Vagina (tissue), 2 donors: ENCODE results near the gene CAMK2A. TPM values are rescaled to one million over a fixed set of nuclear protein-coding genes. Genes with fewer than 3 reads are reported as not detected.
A peak's percentile ranks its signal among the peaks of the same experiment; 100 is the strongest.

Source experiments
- DNase-seq, 2 donors: peaks; one replicate each; pipeline ENCODE4 v3.0.0-alpha.2; 2017; ENCODE audit errors: extremely low spot score in 2 of 2
- H3K27ac ChIP-seq: fragments of 200-600 bp; sonication (generic); one replicate; pipeline ENCODE4 v1.5.1; 2019
- H3K27me3 ChIP-seq: fragments of 200-600 bp; sonication (generic); one replicate; pipeline ENCODE4 v1.5.1; 2019
- H3K36me3 ChIP-seq, 2 donors: fragments of 200-600 bp; sonication (generic); one replicate each; pipeline ENCODE4 v1.5.1; 2017 to 2019
- H3K4me1 ChIP-seq: fragments of 200-600 bp; sonication (generic); one replicate; pipeline ENCODE4 v1.5.1; 2019
- H3K4me3 ChIP-seq, 2 donors: fragments of 200-600 bp; sonication (generic); 1 replicate in 1 of 2; 2 replicates in 1 of 2; pipeline ENCODE4 v1.5.1; 2016 to 2019
- H3K9me3 ChIP-seq: fragments of 200-600 bp; sonication (generic); one replicate; pipeline ENCODE4 v1.5.1; 2019
- POLR2A ChIP-seq, 2 donors: fragments of 450-650 bp; IDR thresholded peaks; one replicate each; pipeline ENCODE4 v1.6.1; 2017; ENCODE audit warnings: antibody characterized with exemption in 2 of 2, mild to moderate bottlenecking in 2 of 2, moderate library complexity in 2 of 2
- POLR2AphosphoS5 ChIP-seq, 2 donors: sonication (generic); formaldehyde crosslinking; IDR thresholded peaks; one replicate each; pipeline ENCODE4 v1.9.0; 2017; ENCODE audit warnings: antibody characterized with exemption in 2 of 2, mild to moderate bottlenecking in 2 of 2, low read depth in 1 of 2; ENCODE audit not compliant: insufficient read depth in 1 of 2
- intact Hi-C: fragments of 100-400 bp; cut with DNase I; formaldehyde crosslinking; loops from one replicate; pipeline ENCODE4 v1.15.1; 2023
- total RNA-seq: library from RNA; depleted of rRNA; stranded (reverse); fragments of >200 nt; gene quantifications from one replicate; pipeline ENCODE4 v1.2.3, GENCODE V29; 2016
- TF ChIP-seq, protein P1 (sequence below), 3 experiments: fragments of 450-650 bp in 2 of 3; fragments of 200-600 bp in 1 of 3; sonication (generic) in 1 of 3; IDR thresholded peaks; one replicate each; pipeline ENCODE4 v1.5.1; 2017 to 2019; ENCODE audit warnings: antibody characterized with exemption in 3 of 3, mild to moderate bottlenecking in 2 of 3, moderate library complexity in 2 of 3

CAMK2A gene
- total RNA-seq, 1 donor from 2014 or later, result 0.49 TPM

- Histone ChIP-seq H3K4me1 (no peaks in the 10 kb centered on the region), H3K27ac (no peak overlapping the region), H3K9me3 (no peaks in the 10 kb centered on the region), H3K27me3 (no peaks in the 10 kb centered on the region), H3K36me3 (no peaks in the 10 kb centered on the region), H3K4me3 (no peak overlapping the region)
- no peak for DNase-seq
- intact Hi-C loops, result no loop called here
- no peak for TF ChIP-seq POLR2AphosphoS5 (IDR thresholded peaks at IDR 0.05; ENCODE audit: insufficient read depth in 1 of 2, low read depth in 1 of 2)
- no peak for TF ChIP-seq POLR2A (IDR thresholded peaks at IDR 0.05)
- TF ChIP-seq, protein P1, sequence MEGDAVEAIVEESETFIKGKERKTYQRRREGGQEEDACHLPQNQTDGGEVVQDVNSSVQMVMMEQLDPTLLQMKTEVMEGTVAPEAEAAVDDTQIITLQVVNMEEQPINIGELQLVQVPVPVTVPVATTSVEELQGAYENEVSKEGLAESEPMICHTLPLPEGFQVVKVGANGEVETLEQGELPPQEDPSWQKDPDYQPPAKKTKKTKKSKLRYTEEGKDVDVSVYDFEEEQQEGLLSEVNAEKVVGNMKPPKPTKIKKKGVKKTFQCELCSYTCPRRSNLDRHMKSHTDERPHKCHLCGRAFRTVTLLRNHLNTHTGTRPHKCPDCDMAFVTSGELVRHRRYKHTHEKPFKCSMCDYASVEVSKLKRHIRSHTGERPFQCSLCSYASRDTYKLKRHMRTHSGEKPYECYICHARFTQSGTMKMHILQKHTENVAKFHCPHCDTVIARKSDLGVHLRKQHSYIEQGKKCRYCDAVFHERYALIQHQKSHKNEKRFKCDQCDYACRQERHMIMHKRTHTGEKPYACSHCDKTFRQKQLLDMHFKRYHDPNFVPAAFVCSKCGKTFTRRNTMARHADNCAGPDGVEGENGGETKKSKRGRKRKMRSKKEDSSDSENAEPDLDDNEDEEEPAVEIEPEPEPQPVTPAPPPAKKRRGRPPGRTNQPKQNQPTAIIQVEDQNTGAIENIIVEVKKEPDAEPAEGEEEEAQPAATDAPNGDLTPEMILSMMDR (IDR thresholded peaks at IDR 0.05), result no peak
These were observed 14.8 kb downstream of the CAMK2A start for GRCh38 chr5:150274811-150275210.

DNA sequence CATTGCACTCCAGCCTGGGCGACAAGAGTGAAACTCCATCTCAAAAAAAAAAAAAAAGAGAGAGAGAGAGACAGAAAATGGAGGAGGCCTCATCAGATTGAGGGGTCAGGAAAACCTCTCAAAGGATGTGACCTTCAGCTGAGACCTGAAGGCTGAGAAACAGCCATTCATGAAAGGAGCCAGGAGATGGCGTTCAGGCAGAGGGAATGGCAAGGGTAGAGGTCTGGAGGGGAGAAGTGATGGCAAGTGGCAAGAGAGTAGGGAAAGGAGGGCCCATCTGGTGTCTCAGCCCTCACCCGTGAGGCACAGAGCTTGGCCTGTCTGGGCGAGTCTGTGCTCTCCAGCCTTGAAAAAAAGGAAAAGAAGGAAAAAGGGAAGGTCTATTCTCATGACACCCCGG lies 17.0 kb downstream of the CAMK2A start:
- no peak for TF ChIP-seq POLR2AphosphoS5 (IDR thresholded peaks at IDR 0.05; ENCODE audit: insufficient read depth in 1 of 2, low read depth in 1 of 2)
- TF ChIP-seq, protein P1 (IDR thresholded peaks at IDR 0.05), result peak in 1 of 3 experiments; percentile 43
- no peak overlapping the region for H3K4me3 ChIP-seq
- no peaks in the 10 kb centered on the region for H3K4me1 ChIP-seq
- no peaks in the 10 kb centered on the region for H3K36me3 ChIP-seq
- DNase-seq, result no peak
- intact Hi-C loops, result no loop called here
- H3K9me3 ChIP-seq, result no peaks in the 10 kb centered on the region
- H3K27ac ChIP-seq, result no peak overlapping the region
- H3K27me3 ChIP-seq, result no peaks in the 10 kb centered on the region

GRCh38 chr5:150271923-150272322 lies 17.6 kb downstream of the CAMK2A start:
- Histone ChIP-seq H3K9me3 (no peaks in the 10 kb centered on the region), H3K27me3 (no peaks in the 10 kb centered on the region), H3K4me1 (no peaks in the 10 kb centered on the region), H3K4me3 (no peak overlapping the region), H3K36me3 (no peaks in the 10 kb centered on the region), H3K27ac (no peak overlapping the region)
- no peak for DNase-seq
- TF ChIP-seq POLR2AphosphoS5 (IDR thresholded peaks at IDR 0.05; ENCODE audit: insufficient read depth in 1 of 2, low read depth in 1 of 2), result no peak
- TF ChIP-seq, protein P1 (IDR thresholded peaks at IDR 0.05), result no peak
- TF ChIP-seq POLR2A (IDR thresholded peaks at IDR 0.05), result no peak
- intact Hi-C loops, result no loop called here

GRCh38 chr5:150271296-150271692 lies 18.3 kb downstream of the CAMK2A start:
- Histone ChIP-seq H3K4me1 (no peaks in the 10 kb centered on the region), H3K36me3 (no peaks in the 10 kb centered on the region), H3K27me3 (no peaks in the 10 kb centered on the region), H3K4me3 (no peak overlapping the region), H3K9me3 (no peaks in the 10 kb centered on the region), H3K27ac (no peak overlapping the region)
- intact Hi-C loops, result no loop called here
- no peak for TF ChIP-seq POLR2AphosphoS5 (IDR thresholded peaks at IDR 0.05; ENCODE audit: insufficient read depth in 1 of 2, low read depth in 1 of 2)
- no peak for TF ChIP-seq POLR2A (IDR thresholded peaks at IDR 0.05)
- TF ChIP-seq, protein P1 (IDR thresholded peaks at IDR 0.05), result no peak
- DNase-seq, result no peak

DNA sequence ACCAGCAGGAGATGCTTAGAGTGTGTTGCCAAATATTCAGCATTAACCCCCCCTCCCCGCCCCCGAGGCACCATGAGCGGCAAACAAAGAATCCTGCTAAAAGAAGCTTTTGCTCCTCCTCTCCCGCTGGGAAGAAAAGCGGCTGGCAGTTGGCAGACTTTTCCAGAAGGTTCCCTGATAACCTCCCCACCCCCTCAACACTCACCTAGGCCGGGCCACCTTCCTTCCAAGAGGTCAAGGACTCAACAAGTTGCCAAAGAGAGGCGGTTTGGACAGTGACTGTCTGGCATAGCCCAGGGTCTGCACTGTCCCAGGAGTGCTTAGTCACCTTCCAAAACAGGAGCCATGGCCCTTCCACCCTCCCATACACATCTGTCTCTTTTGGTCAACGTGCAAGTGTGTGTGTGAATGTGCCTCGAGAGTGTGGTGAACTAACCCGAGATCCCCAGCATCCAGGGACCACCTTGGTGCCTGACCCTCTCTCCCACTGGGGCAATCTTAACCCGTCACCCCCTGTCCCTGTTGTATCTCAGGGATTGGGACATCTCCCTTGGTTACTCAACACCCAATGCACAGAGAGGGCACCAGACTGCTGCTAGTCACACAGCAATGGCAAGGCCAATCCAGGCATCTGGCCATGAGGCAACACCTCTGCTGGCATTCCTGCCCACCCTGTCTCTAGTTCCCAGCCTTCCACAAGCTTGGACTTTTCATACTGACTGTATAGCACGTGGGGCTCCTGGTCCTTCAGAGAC lies 18.9 kb downstream of the CAMK2A start:
- no peaks in the 10 kb centered on the region for H3K36me3 ChIP-seq
- H3K27ac ChIP-seq, result no peak overlapping the region
- no peak for TF ChIP-seq POLR2A (IDR thresholded peaks at IDR 0.05)
- no peak for TF ChIP-seq POLR2AphosphoS5 (IDR thresholded peaks at IDR 0.05; ENCODE audit: insufficient read depth in 1 of 2, low read depth in 1 of 2)
- TF ChIP-seq, protein P1 (IDR thresholded peaks at IDR 0.05), result no peak
- no peak overlapping the region for H3K4me3 ChIP-seq
- no peaks in the 10 kb centered on the region for H3K4me1 ChIP-seq
- H3K27me3 ChIP-seq, result no peaks in the 10 kb centered on the region
- no peak for DNase-seq
- H3K9me3 ChIP-seq, result no peaks in the 10 kb centered on the region
- intact Hi-C loops, result no loop called here
